Upper lobe of left lung (tissue), 6 donors: ENCODE measurements around the gene KCNQ4. TPM values are rescaled to one million over a fixed set of nuclear protein-coding genes. Genes with fewer than 3 reads are reported as not detected.

Source experiments
- ATAC-seq, 2 donors: fragments of 200-7000 bp; cut with Tn5 transposase; one replicate each; pipeline ENCODE4 v1.9.1; 2022; ENCODE audit warnings: mild to moderate bottlenecking in 2 of 2, moderate library complexity in 2 of 2; ENCODE audit not compliant: low FRiP score in 2 of 2
- DNase-seq, 2 donors: peaks; one replicate each; pipeline ENCODE4 v3.0.0-alpha.2; 2019 to 2020
- H3K27ac ChIP-seq, 4 donors: fragments of 200-600 bp; sonication (generic); one replicate each; pipeline ENCODE4 v1.5.1; 2016 to 2019
- H3K27me3 ChIP-seq, 4 donors: fragments of 200-600 bp; sonication (generic); one replicate each; pipeline ENCODE4 v1.5.1; 2017 to 2019
- H3K36me3 ChIP-seq, 4 donors: fragments of 200-600 bp; sonication (generic); one replicate each; pipeline ENCODE4 v1.5.1; 2016 to 2019
- H3K4me1 ChIP-seq, 4 donors: fragments of 200-600 bp; sonication (generic); one replicate each; pipeline ENCODE4 v1.5.1; 2018 to 2019
- H3K4me3 ChIP-seq, 4 donors: fragments of 200-600 bp; sonication (generic); one replicate each; pipeline ENCODE4 v1.5.1; 2017 to 2019; ENCODE audit warnings: mild to moderate bottlenecking in 2 of 4, moderate library complexity in 1 of 4
- H3K9me3 ChIP-seq, 4 donors: fragments of 200-600 bp; sonication (generic); one replicate each; pipeline ENCODE4 v1.5.1; 2018 to 2019
- CTCF ChIP-seq, 6 experiments: fragments of 450-650 bp in 4 of 6; fragments of 200-600 bp in 2 of 6; sonication (generic) in 2 of 6; IDR thresholded peaks; one replicate each; pipeline ENCODE4 v1.5.1; 2016 to 2019; ENCODE audit warnings: antibody characterized with exemption in 6 of 6
- EP300 ChIP-seq, 4 donors: sonication (generic); formaldehyde crosslinking; IDR thresholded peaks; one replicate each; pipeline ENCODE4 v1.5.1; 2017; ENCODE audit warnings: antibody characterized with exemption in 4 of 4, control low read depth in 2 of 4
- POLR2A ChIP-seq, 4 donors: fragments of 450-650 bp; IDR thresholded peaks; one replicate each; pipeline ENCODE4 v1.5.1; 2016 to 2017; ENCODE audit warnings: antibody characterized with exemption in 4 of 4, mild to moderate bottlenecking in 2 of 4
- POLR2AphosphoS5 ChIP-seq, 2 donors: sonication (generic); formaldehyde crosslinking; IDR thresholded peaks; one replicate each; pipeline ENCODE4 v1.5.1; 2017; ENCODE audit warnings: antibody characterized with exemption in 2 of 2
- WGBS, 2 donors: methylation state at CpG; one replicate each; pipeline ENCODE4 v1.1.5; 2017 to 2018; 5-methylcytosine and 5-hydroxymethylcytosine counted together
- total RNA-seq, 6 donors: library from RNA; depleted of rRNA in 4 of 6; stranded (reverse); fragments of >200 nt in 4 of 6; gene quantifications; one replicate each; pipeline versions ENCODE4 v1.1.0 to v1.2.1, GENCODE V29; 2016 to 2021
- donor health status: DM: no; HTN: no; CAD: no; lungs with moderate emphysema.
- donor health status: DM: no; HTN: yes; CAD: no; lungs with severe emphysema.

The KCNQ4 gene
- total RNA-seq, 6 donors from 2014 or later = 0.44 to 0.89 (median 0.60) TPM; not detected in 1

DNA sequence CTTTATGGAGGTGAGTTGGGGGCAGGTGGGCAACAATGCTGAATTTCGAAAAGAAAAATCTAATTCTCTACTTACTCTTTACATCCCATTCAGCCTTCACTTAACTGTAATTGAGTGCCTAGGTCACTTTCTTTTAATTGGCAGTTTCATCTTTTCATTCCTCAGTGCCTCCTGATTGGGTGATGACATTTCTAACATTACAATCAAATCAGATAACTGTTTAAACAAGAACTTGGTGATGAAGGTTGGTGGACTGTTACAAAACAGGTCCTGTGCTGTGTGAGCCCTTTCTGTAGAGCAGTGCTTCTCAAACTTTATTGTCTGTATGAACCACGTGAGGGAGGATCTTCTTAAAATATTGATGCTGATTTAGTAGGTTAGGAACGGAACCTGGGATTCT lies 40.1 kb upstream of the KCNQ4 start:
- Histone ChIP-seq H3K36me3 (peaks cover 6 to 51% (median 25%) of the 10 kb centered on the region in 4 donors), H3K4me1 (peaks cover 0 to 18% (median 7%) of the 10 kb centered on the region in 4 donors), H3K9me3 (no peaks in the 10 kb centered on the region), H3K4me3 (no peak overlapping the region), H3K27me3 (no peaks in the 10 kb centered on the region), H3K27ac (no peak overlapping the region)
- ATAC-seq (no peak), DNase-seq (no peak)
- 95 to 96% methylated on average over 3 of the region's 3 CpGs for WGBS, 2 donors
- TF ChIP-seq EP300 (IDR thresholded peaks at IDR 0.05) = no peak
- TF ChIP-seq POLR2AphosphoS5 (IDR thresholded peaks at IDR 0.05) = no peak
- no peak for TF ChIP-seq POLR2A (IDR thresholded peaks at IDR 0.05)
- TF ChIP-seq CTCF (IDR thresholded peaks at IDR 0.05) = no peak

DNA sequence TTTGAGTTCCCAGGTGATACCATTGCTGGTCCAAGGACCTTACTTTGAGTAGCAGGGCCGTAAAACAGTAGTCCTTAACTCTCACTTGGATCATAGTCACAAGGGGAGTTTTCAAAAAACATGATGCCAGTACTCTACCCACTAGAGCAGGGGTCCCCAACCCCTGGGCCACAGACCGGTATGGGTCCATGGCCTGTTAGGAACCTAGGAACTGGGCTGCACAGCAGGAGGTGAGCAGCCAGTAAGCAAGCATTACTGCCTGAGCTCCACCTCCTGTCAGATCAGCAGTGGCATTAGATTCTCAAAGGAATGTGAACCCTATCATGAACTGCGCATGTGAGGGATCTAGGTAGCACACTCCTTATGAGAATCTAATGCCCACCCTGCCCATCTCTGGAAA lies 39.7 kb upstream of the KCNQ4 start:
- DNase-seq = no peak

GRCh38 chr1:40745176-40745575 lies 38.4 kb upstream of the KCNQ4 start:
- ATAC-seq (no peak), DNase-seq (no peak)
- no peak overlapping the region for H3K27ac ChIP-seq
- H3K36me3 ChIP-seq = peaks cover 6 to 51% (median 27%) of the 10 kb centered on the region in 4 donors
- 52 to 65% methylated on average over 1 of the region's 1 CpG for WGBS, 2 donors
- no peaks in the 10 kb centered on the region for H3K27me3 ChIP-seq
- no peak overlapping the region for H3K4me3 ChIP-seq
- H3K9me3 ChIP-seq = no peaks in the 10 kb centered on the region
- no peak for TF ChIP-seq EP300 (IDR thresholded peaks at IDR 0.05)
- no peak for TF ChIP-seq POLR2A (IDR thresholded peaks at IDR 0.05)
- TF ChIP-seq CTCF (IDR thresholded peaks at IDR 0.05) = no peak
- no peak for TF ChIP-seq POLR2AphosphoS5 (IDR thresholded peaks at IDR 0.05)
- H3K4me1 ChIP-seq = peaks cover 0 to 18% (median 5%) of the 10 kb centered on the region in 4 donors

More for the DNA sequence above, 39.7 kb upstream of the KCNQ4 start:
- no peaks in the 10 kb centered on the region for H3K27me3 ChIP-seq
- WGBS, 2 donors = 96 to 97% methylated on average over 3 of the region's 3 CpGs
- no peak overlapping the region for H3K27ac ChIP-seq
- TF ChIP-seq POLR2AphosphoS5 (IDR thresholded peaks at IDR 0.05) (no peak), CTCF (IDR thresholded peaks at IDR 0.05) (no peak), EP300 (IDR thresholded peaks at IDR 0.05) (no peak), POLR2A (IDR thresholded peaks at IDR 0.05) (no peak)
- no peak overlapping the region for H3K4me3 ChIP-seq
- H3K9me3 ChIP-seq = no peaks in the 10 kb centered on the region
- no peak for ATAC-seq
- peaks cover 6 to 52% (median 29%) of the 10 kb centered on the region in 4 donors for H3K36me3 ChIP-seq
- peaks cover 0 to 18% (median 7%) of the 10 kb centered on the region in 4 donors for H3K4me1 ChIP-seq

GRCh38 chr1:40746344-40747090 lies 37.1 kb upstream of the KCNQ4 start:
- Histone ChIP-seq H3K27me3 (no peaks in the 10 kb centered on the region), H3K27ac (no peak overlapping the region), H3K9me3 (no peaks in the 10 kb centered on the region), H3K4me3 (no peak overlapping the region), H3K4me1 (peaks cover 0 to 18% (median 3%) of the 10 kb centered on the region in 4 donors), H3K36me3 (peaks cover 6 to 53% (median 27%) of the 10 kb centered on the region in 4 donors)
- TF ChIP-seq EP300 (IDR thresholded peaks at IDR 0.05) (no peak), CTCF (IDR thresholded peaks at IDR 0.05) (no peak), POLR2A (IDR thresholded peaks at IDR 0.05) (no peak), POLR2AphosphoS5 (IDR thresholded peaks at IDR 0.05) (no peak)
- ATAC-seq (no peak), DNase-seq (no peak)
- WGBS, 2 donors = 85 to 94% methylated on average over 2 of the region's 2 CpGs
